ENCODE data around the gene TMEM109.

The TMEM109 gene

GRCh38 chr11:60972182-60973030, 58.4 kb downstream of the TMEM109 start:
- peaks cover 23% of the 10 kb centered on the region for H3K27me3 ChIP-seq (ENCODE audit: low read depth, low read length)
- H3K9ac ChIP-seq (ENCODE audit: low read length), result no peak overlapping the region
- H3K4me1 ChIP-seq (ENCODE audit: low read length), result peaks cover 14% of the 10 kb centered on the region
- peaks cover 6% of the 10 kb centered on the region; the same call in 1 of the 2 replicates for H3K9me3 ChIP-seq (ENCODE audit: insufficient read depth, low read length)
- H3K4me3 ChIP-seq (ENCODE audit: low read length), result no peak overlapping the region
- H3K36me3 ChIP-seq (replicated peaks; ENCODE audit: low read depth, low read length), result no peaks in the 10 kb centered on the region
- TF ChIP-seq CTCF (IDR thresholded peaks at IDR 0.05; ENCODE audit: low read depth, low read length) (no peak), EZH2phosphoT487 (IDR thresholded peaks at IDR 0.05; ENCODE audit: low read depth) (no peak)
- H3K27ac ChIP-seq (ENCODE audit: low read length), result no peak overlapping the region
- no peak overlapping the region for H2AFZ ChIP-seq (ENCODE audit: low read depth, low read length)
- H4K20me1 ChIP-seq (ENCODE audit: insufficient read depth, low read length), result no peaks in the 10 kb centered on the region
- no peak overlapping the region for H3K4me2 ChIP-seq (ENCODE audit: low read length)
- H3K79me2 ChIP-seq (ENCODE audit: low read length), result no peaks in the 10 kb centered on the region

Measured in OCI-LY3 (cell line).